ENCODE data around the gene ADD1. TPM values are rescaled to one million over a fixed set of nuclear protein-coding genes. Genes with fewer than 3 reads are reported as not detected.

Gene ADD1
- total RNA-seq, 1 experiment from 2014 or later = 139 TPM

DNA sequence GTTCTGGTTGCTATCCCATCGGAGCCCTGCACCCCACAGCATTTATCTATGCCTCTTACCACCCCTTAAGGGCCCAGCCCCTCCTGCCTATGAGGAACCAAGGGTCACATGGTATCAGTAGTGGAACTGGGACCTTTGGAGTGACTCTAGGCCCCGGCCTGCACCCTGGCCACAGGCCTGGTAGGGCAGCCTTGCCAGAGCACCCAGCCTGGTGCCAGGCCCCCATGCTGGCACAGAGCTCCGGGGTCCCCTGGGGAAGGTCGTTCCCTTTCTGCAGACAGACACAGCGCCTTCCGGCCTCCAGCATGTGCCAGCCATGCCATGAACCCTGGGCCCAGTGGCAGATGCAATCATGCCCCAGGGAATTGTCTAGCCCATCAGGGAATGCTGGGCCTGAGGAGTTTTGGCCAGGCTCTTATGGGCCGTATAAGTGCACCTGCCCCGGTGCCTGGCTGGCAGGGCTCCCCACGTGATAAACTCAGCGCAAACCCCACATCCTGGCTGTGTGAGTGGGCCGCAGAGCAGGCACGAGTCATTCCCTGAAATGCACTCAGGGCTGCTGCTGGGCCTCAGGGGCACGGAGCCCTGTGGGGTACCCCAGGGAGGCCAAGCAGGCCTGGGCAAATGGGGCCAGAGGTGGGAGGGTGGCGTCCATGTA is 19.8 kb upstream of the ADD1 start:
- DNase-seq = no peak
- H3K27me3 ChIP-seq = no peaks in the 10 kb centered on the region
- no peak overlapping the region for H3K27ac ChIP-seq
- H3K4me1 ChIP-seq = no peaks in the 10 kb centered on the region
- H3K4me3 ChIP-seq = no peak overlapping the region
- H3K36me3 ChIP-seq = peaks cover 31% of the 10 kb centered on the region
- H3K9me3 ChIP-seq (replicated peaks) = no peaks in the 10 kb centered on the region

DNA sequence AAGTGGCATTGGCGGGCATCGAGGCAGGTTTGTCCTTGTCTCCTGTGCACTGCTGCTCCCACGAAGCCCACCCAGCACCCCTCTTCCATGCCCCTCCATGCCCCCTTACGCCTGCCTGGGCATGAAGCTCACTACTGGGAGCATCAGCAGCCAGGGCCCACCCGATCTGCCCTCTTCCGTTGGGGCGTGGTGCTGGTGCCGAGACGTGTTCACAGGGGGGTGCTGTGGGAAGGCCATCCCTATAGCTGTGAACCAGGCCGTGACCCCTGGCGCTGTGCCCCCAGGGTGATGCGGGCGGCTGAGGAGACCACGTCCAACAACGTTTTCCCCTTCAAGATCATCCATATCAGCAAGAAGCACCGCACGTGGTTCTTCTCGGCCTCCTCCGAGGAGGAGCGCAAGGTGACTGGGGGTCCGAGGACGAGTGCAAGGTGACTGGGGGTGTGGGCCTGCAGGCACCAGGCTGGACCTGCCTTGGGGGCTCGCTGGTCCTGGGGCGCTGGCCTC is 19.3 kb upstream of the ADD1 start:
- Histone ChIP-seq H3K4me1 (no peaks in the 10 kb centered on the region), H3K27ac (no peak overlapping the region), H3K4me3 (no peak overlapping the region), H3K27me3 (no peaks in the 10 kb centered on the region), H3K36me3 (peaks cover 33% of the 10 kb centered on the region), H3K9me3 (replicated peaks) (no peaks in the 10 kb centered on the region)
- no peak for DNase-seq

DNA sequence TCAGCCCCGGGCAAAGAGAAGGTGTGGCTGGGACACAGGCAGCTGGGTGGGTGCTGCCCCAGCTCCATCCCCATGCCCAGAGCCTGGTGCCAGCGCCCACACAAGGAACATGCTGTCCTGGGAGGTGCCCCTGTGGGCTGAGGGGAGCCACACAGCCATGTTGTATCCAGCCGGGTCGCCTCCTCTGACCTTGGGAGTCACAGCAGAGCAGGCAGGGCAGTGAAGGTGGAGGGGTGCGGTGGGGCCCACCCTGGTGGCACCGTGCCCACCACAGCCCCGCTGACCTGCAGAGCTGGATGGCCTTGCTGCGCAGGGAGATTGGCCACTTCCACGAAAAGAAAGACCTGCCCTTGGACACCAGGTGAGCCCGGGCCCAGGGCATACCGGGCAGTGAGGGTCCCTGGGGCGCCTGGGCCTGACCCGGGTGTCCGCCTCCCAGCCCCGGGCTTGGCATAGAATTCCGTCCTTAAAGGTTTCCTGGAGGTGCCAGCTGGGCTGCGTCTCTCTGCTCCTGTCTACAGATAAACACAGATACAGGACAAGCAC is 18.7 kb upstream of the ADD1 start:
- H3K36me3 ChIP-seq = peaks cover 35% of the 10 kb centered on the region

DNA sequence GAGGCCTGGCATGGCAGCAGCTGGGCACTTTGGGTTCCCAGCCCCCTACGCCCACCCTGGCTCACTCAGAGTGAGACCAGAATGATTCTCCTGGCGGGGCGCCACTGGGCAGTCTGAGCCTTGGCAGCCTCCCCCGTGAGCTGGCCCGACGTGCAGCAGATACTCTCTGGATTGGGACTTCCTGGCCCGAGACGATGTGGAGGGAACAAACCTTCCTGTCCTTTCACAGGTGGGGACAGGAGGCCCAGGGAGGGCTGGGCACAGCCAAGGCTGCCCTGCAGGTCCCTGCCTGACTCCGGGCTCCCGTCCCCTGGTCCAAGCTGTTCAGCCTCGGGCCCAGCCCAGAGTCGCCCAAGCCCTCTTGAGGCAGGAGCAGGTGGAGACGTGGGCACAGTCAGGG is 17.9 kb upstream of the ADD1 start:
- Histone ChIP-seq H3K4me3 (no peak overlapping the region), H3K9me3 (replicated peaks) (no peaks in the 10 kb centered on the region), H3K27ac (no peak overlapping the region), H3K4me1 (no peaks in the 10 kb centered on the region), H3K27me3 (no peaks in the 10 kb centered on the region), H3K36me3 (peaks cover 38% of the 10 kb centered on the region)
- DNase-seq = no peak

More for the DNA sequence above, 18.7 kb upstream of the ADD1 start:
- Histone ChIP-seq H3K27ac (no peak overlapping the region), H3K27me3 (no peaks in the 10 kb centered on the region), H3K9me3 (replicated peaks) (no peaks in the 10 kb centered on the region), H3K4me3 (no peak overlapping the region), H3K4me1 (no peaks in the 10 kb centered on the region)
- DNase-seq = no peak

DNA sequence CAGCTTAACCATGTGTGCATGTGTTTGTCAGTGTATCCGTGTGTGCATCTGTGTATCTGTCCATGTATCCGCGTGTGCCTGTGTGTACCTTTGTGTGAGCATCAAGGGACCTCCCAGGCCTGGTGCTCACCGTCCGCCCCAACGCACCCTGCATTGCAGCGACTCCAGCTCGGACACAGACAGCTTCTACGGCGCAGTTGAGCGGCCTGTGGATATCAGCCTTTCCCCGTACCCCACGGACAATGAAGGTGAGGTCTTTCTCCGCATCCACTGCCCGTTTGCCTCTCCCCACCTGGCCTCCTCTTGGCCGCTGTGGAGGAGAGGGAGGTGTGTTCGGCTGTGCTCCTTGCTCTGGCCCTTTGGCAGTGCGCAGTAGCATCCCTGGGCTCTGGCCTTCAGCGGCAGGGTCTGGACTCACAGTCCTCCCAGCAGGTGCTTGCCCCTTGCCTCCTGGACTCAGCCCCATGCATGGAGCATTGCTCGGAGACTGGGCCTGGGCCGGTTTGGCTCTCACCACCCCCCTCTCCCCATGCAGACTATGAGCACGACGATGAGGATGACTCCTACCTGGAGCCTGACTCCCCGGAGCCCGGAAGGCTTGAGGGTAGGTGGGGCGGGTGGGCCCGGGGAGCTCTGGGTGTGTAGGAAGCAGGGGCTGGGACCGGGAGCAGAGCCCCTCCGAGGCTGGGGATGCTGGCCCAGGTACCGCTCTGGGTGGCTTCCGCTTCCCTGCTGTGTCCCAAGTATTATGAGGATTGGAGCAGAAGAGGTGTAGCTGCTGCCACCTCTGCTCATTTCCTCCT is 16.4 kb upstream of the ADD1 start:
- Histone ChIP-seq H3K9me3 (replicated peaks) (no peaks in the 10 kb centered on the region), H3K27me3 (no peaks in the 10 kb centered on the region), H3K36me3 (peaks cover 38% of the 10 kb centered on the region), H3K4me3 (no peak overlapping the region), H3K4me1 (no peaks in the 10 kb centered on the region), H3K27ac (no peak overlapping the region)
- no peak for DNase-seq

DNA sequence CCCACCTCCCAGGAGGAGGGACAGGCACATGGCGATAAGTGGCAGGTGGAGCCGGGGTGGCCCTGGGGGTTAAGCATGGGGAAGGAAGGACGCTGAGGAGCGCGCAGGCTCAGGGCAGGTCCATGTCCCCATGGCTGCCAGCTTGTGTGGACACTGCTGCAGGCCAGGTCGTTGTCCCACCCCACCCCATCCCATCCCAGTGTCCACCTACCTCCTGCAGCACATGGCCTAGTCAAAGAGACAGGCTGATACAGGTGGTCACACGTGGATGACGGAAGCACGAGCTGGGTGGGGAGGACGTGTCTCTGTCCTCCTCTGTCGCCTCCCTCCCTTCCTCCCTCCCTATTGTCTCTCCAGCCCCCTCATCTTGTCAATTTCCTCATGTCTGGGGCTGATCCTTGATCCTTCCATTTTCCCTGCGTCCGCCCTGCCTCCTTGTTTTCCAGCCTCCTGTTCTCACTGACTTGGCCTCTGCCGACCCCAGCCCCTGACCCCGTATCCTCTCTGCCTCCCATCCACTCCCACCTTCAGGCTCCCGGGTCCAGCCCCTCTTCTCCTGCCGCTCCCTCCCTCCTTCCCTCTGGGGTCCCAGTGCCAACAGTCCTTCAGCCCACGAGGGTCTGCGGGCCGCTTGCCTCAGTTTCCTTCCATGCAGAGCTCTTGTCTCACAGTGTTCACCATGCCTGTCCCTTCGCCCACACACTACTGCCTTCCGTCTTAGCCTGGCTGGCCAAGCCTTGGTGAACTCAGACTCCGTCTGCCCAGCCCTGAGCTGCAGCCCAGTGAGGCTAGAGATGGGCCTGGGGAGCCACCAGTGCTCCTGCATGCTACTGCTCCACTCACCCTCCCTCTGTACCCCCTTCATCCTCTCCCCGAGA is 15.5 kb upstream of the ADD1 start:
- DNase-seq = no peak
- Histone ChIP-seq H3K27ac (no peak overlapping the region), H3K4me1 (no peaks in the 10 kb centered on the region), H3K4me3 (no peak overlapping the region), H3K9me3 (replicated peaks) (no peaks in the 10 kb centered on the region), H3K27me3 (no peaks in the 10 kb centered on the region), H3K36me3 (peaks cover 45% of the 10 kb centered on the region)

DNA sequence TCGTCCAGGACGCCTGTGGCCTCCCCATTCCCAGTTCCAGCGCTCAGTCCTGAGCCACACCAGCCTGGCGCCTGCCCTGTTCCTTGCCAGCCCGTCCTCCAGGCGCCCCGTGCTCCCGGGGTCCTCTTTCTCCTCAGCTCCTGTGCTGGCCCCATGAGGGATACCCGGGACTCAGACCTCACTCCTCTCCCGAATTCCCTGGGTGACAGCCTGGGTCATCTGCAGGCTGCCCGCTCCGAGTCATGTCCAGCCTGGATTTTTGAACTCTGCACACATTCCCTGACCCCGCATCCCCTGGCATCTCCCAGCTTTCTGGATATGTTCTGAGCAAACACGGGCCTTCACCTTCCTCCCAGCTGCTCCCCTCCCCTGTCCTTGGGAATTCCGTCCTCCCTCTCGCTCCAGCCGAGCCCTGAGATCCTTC is 14.9 kb upstream of the ADD1 start:
- Histone ChIP-seq H3K27ac (no peak overlapping the region), H3K4me1 (no peaks in the 10 kb centered on the region), H3K9me3 (replicated peaks) (no peaks in the 10 kb centered on the region), H3K36me3 (peaks cover 48% of the 10 kb centered on the region), H3K27me3 (no peaks in the 10 kb centered on the region), H3K4me3 (no peak overlapping the region)
- DNase-seq = no peak

DNA sequence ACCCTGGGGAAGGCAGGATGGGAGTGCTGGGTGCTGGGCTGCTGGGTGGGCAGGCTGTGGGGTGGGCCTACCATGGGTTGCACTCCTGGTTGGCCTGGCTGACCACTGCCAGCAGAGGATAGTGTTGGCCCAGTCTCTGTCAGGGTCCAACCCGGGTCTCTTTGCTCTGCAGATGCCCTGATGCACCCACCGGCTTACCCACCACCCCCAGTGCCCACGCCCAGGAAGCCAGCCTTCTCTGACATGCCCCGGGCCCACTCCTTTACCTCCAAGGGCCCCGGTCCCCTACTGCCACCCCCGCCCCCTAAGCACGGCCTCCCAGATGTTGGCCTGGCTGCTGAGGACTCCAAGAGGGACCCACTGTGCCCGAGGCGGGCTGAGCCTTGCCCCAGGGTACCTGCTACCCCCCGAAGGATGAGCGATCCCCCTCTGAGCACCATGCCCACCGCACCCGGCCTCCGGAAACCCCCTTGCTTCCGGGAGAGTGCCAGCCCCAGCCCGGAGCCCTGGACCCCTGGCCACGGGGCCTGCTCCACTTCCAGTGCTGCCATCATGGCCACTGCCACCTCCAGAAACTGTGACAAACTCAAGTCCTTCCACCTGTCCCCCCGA is 14.2 kb upstream of the ADD1 start:
- no peak for DNase-seq
- peaks cover 47% of the 10 kb centered on the region for H3K36me3 ChIP-seq
- no peaks in the 10 kb centered on the region for H3K27me3 ChIP-seq
- no peak overlapping the region for H3K27ac ChIP-seq
- no peak overlapping the region for H3K4me3 ChIP-seq
- H3K9me3 ChIP-seq (replicated peaks) = no peaks in the 10 kb centered on the region
- no peaks in the 10 kb centered on the region for H3K4me1 ChIP-seq

DNA sequence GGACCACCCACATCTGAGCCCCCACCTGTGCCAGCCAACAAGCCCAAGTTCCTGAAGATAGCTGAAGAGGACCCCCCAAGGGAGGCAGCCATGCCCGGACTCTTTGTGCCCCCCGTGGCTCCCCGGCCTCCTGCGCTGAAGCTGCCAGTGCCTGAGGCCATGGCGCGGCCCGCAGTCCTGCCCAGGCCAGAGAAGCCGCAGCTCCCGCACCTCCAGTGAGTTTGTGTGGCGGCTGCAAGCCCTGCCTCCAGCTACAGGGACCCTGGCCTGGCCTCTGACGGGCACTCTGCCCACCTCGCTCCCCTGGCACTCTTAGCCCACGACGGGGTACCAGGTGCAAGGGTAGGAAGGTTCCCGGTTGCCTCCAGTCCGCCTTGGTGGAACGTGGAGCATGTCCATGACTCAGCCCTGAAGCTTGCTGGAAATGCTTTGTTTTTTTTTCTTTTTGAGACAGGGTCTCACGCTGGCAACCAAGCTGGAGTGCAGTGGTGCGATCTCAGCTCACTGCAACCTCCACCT is 13.7 kb upstream of the ADD1 start:
- Histone ChIP-seq H3K27ac (no peak overlapping the region), H3K9me3 (replicated peaks) (no peaks in the 10 kb centered on the region), H3K4me3 (no peak overlapping the region), H3K4me1 (no peaks in the 10 kb centered on the region), H3K36me3 (peaks cover 45% of the 10 kb centered on the region), H3K27me3 (no peaks in the 10 kb centered on the region)
- no peak for DNase-seq

DNA sequence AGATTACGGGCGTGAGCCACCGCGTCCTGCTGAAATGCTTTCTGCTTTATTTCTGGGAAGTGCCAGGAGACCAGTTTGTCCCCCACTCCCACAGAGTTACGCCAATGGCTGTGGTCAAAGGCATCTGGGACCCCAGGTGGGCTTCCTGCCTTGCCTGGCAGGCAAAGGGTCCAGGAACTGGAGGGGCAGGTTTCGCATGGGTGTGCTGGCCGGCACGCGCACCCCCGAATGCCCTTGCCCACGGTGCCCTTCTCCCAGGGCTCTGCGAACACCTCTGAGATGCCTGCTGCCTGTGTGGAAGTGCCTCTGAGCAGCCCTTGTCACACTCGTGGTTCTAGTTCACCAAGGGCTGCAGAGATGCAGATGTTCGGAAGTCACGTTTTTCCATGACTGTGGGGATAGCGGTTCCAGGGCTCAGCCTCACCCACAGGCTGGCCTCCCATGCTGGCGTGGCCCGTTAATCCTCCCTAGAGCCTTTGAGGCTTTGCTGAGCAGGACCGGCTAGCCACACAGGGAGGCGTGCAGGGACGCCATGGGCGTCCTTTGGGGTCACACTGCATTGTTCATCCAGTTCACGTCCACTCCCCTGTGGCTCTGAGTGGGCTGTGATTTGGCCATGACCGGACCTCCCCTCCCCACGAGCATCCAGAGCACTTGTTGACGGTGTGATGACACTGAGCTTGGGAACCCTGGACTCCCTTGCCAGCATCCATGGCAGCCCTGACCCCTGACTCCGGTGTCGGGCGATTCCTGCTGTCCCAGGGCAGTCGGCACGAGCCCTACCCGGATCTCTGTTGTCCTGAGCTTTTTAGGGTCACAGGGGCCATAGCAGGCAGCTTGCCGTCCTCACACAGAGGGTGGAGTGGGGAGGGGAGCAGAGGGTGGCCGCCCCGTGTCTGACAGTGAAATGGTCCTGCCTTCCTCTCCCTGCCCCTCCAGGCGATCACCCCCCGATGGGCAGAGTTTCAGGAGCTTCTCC is 12.7 kb upstream of the ADD1 start:
- H3K9me3 ChIP-seq (replicated peaks) = no peaks in the 10 kb centered on the region
- no peaks in the 10 kb centered on the region for H3K27me3 ChIP-seq
- no peak for DNase-seq
- peaks cover 38% of the 10 kb centered on the region for H3K36me3 ChIP-seq
- H3K27ac ChIP-seq = no peak overlapping the region
- H3K4me1 ChIP-seq = no peaks in the 10 kb centered on the region
- H3K4me3 ChIP-seq = no peak overlapping the region

DNA sequence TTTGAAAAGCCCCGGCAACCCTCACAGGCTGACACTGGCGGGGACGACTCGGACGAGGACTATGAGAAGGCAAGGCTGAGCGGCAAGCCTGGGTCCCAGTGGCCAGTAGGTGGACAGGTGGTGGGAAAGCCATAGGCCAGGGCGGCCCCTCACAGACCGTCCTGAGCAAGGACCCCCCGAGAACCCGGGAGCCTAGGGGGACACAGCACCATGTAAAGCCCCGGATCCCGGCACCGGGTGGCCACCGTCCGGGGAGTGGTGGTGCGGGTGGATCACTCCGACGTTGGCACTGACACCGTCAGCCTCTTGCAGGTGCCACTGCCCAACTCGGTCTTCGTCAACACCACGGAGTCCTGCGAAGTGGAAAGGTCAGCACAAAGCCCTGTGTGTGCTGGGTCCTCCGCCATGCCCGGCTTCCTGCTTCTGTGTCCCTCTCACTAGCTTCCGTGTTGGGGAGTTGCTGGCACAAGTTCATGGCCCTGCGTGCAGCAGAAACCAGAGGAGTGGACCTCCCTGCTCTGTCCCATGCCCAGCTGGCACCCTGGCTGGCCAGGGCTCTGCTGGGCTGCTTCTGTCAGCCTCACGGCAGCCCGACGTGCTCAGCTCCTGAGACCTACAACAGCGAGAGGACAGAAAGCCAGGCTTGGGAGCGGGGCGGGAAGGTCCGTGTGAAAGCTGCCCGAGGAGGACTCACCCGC is 11.9 kb upstream of the ADD1 start:
- DNase-seq = no peak
- H3K9me3 ChIP-seq (replicated peaks) = no peaks in the 10 kb centered on the region
- no peak overlapping the region for H3K27ac ChIP-seq
- H3K36me3 ChIP-seq = peaks cover 44% of the 10 kb centered on the region
- no peaks in the 10 kb centered on the region for H3K4me1 ChIP-seq
- no peaks in the 10 kb centered on the region for H3K27me3 ChIP-seq
- H3K4me3 ChIP-seq = no peak overlapping the region

DNA sequence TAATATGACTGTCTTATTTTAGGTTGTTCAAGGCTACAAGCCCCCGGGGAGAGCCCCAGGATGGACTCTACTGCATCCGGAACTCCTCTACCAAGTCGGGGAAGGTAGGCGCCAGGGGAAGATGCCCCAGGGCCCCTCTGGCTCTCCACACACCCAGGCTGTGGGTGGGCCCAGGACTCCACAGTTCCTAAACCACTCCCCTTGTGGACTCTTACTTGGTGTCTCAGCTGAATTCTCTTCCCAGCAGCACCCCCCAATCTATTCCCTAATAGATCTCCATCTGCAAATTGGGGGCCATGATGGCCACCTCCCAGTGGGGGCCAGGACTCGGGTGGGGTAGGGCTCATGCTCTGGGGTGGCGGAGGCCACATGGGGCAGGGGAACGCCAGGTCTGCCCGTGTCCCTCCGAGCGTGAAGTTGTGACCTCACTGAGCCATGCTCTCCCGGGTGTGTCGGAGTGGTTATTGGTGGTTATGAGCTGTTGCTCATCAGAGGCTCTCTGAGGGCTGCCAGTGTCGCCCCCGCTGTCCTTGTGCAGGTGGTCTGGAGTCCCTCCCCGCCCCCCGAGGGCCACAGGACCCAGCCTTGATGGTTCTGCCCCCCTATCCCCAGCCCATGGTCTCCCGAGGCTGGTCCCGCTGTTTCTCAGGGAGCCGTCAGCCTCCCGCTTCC is 11.2 kb upstream of the ADD1 start:
- Histone ChIP-seq H3K27me3 (no peaks in the 10 kb centered on the region), H3K27ac (no peak overlapping the region), H3K9me3 (replicated peaks) (no peaks in the 10 kb centered on the region), H3K4me3 (no peak overlapping the region), H3K4me1 (no peaks in the 10 kb centered on the region), H3K36me3 (peaks cover 44% of the 10 kb centered on the region)
- DNase-seq = no peak
